Thyroid gland (tissue), 4 donors: ENCODE results near the gene FLCN. TPM values are rescaled to one million over a fixed set of nuclear protein-coding genes. Genes with fewer than 3 reads are reported as not detected.

Experiments used
- DNase-seq, 2 donors: peaks; one replicate each; pipeline ENCODE4 v3.0.0-alpha.2; 2019
- H3K27ac ChIP-seq, 3 donors: fragments of 200-600 bp; sonication (generic); 1 replicate in 2 of 3; 2 replicates in 1 of 3; pipeline ENCODE4 v1.5.1; 2016 to 2019; ENCODE audit warnings: mild to moderate bottlenecking in 1 of 3, moderate library complexity in 1 of 3
- H3K27me3 ChIP-seq: fragments of 200-600 bp; sonication (generic); one replicate; pipeline ENCODE4 v1.5.1; 2019
- H3K36me3 ChIP-seq, 2 donors: fragments of 200-600 bp; sonication (generic); one replicate each; pipeline ENCODE4 v1.5.1; 2016 to 2019
- H3K4me1 ChIP-seq, 2 donors: fragments of 200-600 bp; sonication (generic); one replicate each; pipeline ENCODE4 v1.5.1; 2017 to 2019
- H3K4me3 ChIP-seq, 3 donors: fragments of 200-600 bp; sonication (generic); replicated peaks in 1 of 3; 1 replicate in 2 of 3; 2 replicates in 1 of 3; pipeline ENCODE4 v1.5.1; 2016; ENCODE audit warnings: mild to moderate bottlenecking in 1 of 3
- H3K9me3 ChIP-seq: fragments of 200-600 bp; sonication (generic); one replicate; pipeline ENCODE4 v1.5.1; 2017
- POLR2A ChIP-seq, 2 donors: fragments of 450-650 bp; IDR thresholded peaks; one replicate each; pipeline ENCODE4 v1.6.1; 2017; ENCODE audit warnings: antibody characterized with exemption in 2 of 2, mild to moderate bottlenecking in 2 of 2, moderate library complexity in 1 of 2
- WGBS, 2 donors: methylation state at CpG; one replicate each; pipeline ENCODE4 v1.1.5; 2017; 5-methylcytosine and 5-hydroxymethylcytosine counted together
- intact Hi-C: fragments of 100-400 bp; cut with DNase I; formaldehyde crosslinking; loops from one replicate; pipeline ENCODE4 v1.15.1; 2023
- total RNA-seq, 4 donors: library from RNA; depleted of rRNA; stranded (reverse); fragments of >200 nt; gene quantifications; one replicate each; pipeline ENCODE4 v1.2.3, GENCODE V29; 2016
- TF ChIP-seq, protein P1 (sequence below), 6 experiments: fragments of 200-600 bp in 3 of 6; fragments of 450-650 bp in 3 of 6; sonication (generic) in 3 of 6; IDR thresholded peaks; one replicate each; pipeline ENCODE4 v1.5.1; 2016 to 2019; ENCODE audit warnings: antibody characterized with exemption in 6 of 6, mild to moderate bottlenecking in 2 of 6, inconsistent platforms in 1 of 6, moderate library complexity in 1 of 6

FLCN gene
- total RNA-seq, 4 donors from 2014 or later, result 61.5 to 79.7 (median 68.2) TPM

DNA sequence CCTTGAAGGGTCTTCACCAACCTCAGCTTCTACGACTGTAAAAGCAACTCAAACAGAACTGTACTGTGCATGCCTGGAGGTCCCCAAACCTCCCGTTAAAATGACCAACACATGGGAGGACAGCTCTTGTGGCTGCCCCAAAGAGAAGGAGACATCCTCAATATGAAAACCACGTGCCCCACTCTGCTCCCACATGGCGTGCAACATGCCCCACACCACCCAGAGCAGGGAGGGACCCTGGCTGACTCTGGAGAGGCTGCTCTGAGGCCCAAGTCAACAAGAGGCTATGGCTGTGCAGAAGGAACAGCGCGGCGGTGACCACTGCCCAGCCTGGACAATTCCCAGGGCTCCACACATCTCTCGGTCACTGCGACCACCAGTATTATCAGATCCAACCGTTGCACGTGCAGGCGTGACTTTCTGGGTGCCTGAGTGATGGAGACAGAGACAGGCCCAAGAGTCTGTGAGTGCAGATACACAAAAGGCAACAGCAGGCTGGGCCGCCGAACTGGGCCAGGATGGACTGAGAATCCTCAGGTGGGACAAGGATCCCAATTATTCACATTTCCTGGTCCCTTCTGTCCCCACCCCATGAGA lies 32.2 kb downstream of the FLCN start:
- Histone ChIP-seq H3K27ac (no peak overlapping the region), H3K9me3 (no peaks in the 10 kb centered on the region), H3K27me3 (no peaks in the 10 kb centered on the region), H3K4me1 (peaks cover 11 to 26% of the 10 kb centered on the region in 2 donors), H3K36me3 (no peaks in the 10 kb centered on the region), H3K4me3 (peak overlapping the region in 1 of 3 donors; percentile 50)
- intact Hi-C loops, result no loop called here
- DNase-seq, result no peak
- WGBS, 2 donors, result 78 to 79% methylated on average over 7 to 8 of the region's 14 CpGs
- TF ChIP-seq, protein P1, sequence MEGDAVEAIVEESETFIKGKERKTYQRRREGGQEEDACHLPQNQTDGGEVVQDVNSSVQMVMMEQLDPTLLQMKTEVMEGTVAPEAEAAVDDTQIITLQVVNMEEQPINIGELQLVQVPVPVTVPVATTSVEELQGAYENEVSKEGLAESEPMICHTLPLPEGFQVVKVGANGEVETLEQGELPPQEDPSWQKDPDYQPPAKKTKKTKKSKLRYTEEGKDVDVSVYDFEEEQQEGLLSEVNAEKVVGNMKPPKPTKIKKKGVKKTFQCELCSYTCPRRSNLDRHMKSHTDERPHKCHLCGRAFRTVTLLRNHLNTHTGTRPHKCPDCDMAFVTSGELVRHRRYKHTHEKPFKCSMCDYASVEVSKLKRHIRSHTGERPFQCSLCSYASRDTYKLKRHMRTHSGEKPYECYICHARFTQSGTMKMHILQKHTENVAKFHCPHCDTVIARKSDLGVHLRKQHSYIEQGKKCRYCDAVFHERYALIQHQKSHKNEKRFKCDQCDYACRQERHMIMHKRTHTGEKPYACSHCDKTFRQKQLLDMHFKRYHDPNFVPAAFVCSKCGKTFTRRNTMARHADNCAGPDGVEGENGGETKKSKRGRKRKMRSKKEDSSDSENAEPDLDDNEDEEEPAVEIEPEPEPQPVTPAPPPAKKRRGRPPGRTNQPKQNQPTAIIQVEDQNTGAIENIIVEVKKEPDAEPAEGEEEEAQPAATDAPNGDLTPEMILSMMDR (IDR thresholded peaks at IDR 0.05), result no peak
- TF ChIP-seq POLR2A (IDR thresholded peaks at IDR 0.05), result no peak

DNA sequence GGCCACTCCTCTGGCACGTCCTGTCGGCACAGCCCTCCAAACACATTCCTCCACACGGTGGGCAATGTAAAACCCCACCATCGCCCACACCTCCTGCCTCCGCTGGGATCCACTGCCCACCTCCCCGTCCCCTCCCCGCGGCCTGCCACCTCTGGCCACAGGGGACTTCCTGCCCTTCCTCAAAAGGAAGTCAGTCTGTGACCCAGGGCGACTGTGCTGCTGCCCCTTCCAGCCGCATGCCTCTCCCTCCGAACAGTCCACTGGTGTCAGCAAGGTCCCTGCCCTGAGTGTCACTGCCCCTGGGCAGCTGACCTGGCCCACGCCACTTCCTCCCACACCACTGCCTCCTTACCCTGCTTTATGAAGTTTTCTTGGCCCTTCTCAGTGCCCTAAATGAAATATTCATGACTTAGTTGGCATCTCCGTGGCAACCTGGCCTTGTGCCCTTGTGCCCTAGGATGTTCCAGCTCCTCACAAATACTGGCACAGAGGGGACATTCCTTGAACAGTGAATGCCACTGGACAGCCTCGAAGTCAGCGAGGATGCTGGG lies 32.9 kb downstream of the FLCN start:
- H3K9me3 ChIP-seq, result no peaks in the 10 kb centered on the region
- intact Hi-C loops, result no loop called here
- no peak overlapping the region for H3K27ac ChIP-seq
- no peaks in the 10 kb centered on the region for H3K27me3 ChIP-seq
- no peak overlapping the region for H3K4me3 ChIP-seq
- WGBS, 2 donors, result 81 to 83% methylated on average over 13 to 15 of the region's 15 CpGs
- peak in 1 of 2 donors; percentile 58 for DNase-seq
- H3K4me1 ChIP-seq, result peaks cover 11 to 26% of the 10 kb centered on the region in 2 donors
- H3K36me3 ChIP-seq, result no peaks in the 10 kb centered on the region
- TF ChIP-seq, protein P1 (IDR thresholded peaks at IDR 0.05), result no peak
- no peak for TF ChIP-seq POLR2A (IDR thresholded peaks at IDR 0.05)

DNA sequence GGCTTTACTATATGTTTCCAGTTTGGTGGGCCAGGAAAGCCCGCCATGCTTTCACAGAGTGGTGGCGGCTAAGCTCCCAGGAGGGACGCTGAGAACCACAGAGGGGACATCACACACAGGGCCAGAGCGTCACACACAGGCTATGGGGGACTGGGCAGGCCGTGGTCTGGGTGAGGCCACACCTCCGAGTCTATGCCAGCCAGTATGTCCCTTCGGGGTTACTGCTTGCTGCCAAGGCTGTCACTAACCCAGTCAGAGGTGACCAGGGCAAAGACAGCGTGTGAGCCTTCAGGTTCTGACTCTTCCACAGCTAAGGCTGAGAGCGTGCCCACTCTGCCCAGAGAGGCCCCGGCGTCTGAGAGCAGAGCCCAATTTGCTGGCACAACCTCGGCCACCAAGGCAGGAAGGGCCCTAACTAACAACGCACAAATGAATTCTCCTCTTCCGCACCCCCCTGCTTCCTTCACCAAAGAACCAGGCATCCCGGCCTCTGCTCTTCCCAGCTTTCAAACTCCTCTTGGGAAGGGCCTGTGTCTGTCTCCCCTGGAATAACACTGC lies 33.7 kb downstream of the FLCN start:
- Histone ChIP-seq H3K27me3 (no peaks in the 10 kb centered on the region), H3K27ac (no peak overlapping the region), H3K9me3 (no peaks in the 10 kb centered on the region), H3K36me3 (no peaks in the 10 kb centered on the region), H3K4me3 (no peak overlapping the region), H3K4me1 (peaks cover 11 to 26% of the 10 kb centered on the region in 2 donors)
- WGBS, 2 donors, result 87 to 94% methylated on average over 8 to 10 of the region's 15 CpGs
- no peak for DNase-seq
- TF ChIP-seq, protein P1 (IDR thresholded peaks at IDR 0.05), result no peak
- TF ChIP-seq POLR2A (IDR thresholded peaks at IDR 0.05), result no peak
- intact Hi-C loops, result no loop called here

DNA sequence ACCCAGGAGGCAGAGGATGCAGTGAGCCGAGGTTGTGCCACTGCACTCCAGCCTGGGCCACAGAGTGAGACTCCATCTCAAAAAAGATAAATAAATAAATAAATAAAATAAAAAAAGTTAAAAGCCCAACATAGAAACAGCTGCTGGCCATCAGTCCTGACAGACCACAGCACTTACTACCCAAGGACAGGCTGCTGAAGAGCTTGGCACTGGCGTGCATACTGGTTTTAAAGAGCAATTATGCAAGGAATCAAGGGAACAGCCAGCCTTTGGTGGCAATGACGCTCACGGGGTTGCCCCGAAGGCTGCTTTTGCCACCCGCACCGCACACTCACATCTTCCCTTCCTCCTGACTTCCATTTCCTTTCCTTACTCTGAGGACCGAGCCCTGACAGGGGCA lies 35.1 kb downstream of the FLCN start:
- DNase-seq, result no peak
- Histone ChIP-seq H3K4me1 (peaks cover 11 to 26% of the 10 kb centered on the region in 2 donors), H3K36me3 (no peaks in the 10 kb centered on the region), H3K27ac (no peak overlapping the region), H3K9me3 (no peaks in the 10 kb centered on the region), H3K27me3 (no peaks in the 10 kb centered on the region), H3K4me3 (no peak overlapping the region)
- 91 to 99% methylated on average over 8 of the region's 8 CpGs for WGBS, 2 donors
- TF ChIP-seq, protein P1 (IDR thresholded peaks at IDR 0.05), result no peak
- no peak for TF ChIP-seq POLR2A (IDR thresholded peaks at IDR 0.05)
- intact Hi-C loops, result no loop called here

DNA sequence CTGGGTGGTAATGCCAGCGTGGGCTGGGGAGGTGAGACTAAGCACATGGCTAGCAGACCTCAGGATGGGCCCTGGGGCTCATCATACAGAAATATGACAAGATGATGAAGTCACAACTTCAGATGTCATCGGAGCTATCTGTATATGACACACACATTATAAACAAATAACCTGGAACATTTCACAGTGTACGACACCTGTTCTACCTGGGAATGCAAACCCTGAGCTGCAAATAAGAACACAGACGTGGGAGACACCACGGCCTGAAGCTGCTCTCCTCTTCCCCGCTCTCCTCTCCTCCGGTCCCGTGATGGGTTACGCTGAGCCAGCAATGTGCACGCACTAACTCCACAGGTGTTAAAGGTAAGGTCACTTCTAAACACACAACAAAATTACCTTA lies 35.7 kb downstream of the FLCN start:
- Histone ChIP-seq H3K36me3 (no peaks in the 10 kb centered on the region), H3K27me3 (no peaks in the 10 kb centered on the region), H3K9me3 (no peaks in the 10 kb centered on the region), H3K4me1 (peaks cover 11 to 25% of the 10 kb centered on the region in 2 donors), H3K27ac (no peak overlapping the region), H3K4me3 (no peak overlapping the region)
- DNase-seq, result no peak
- intact Hi-C loops, result no loop called here
- TF ChIP-seq, protein P1 (IDR thresholded peaks at IDR 0.05), result no peak
- TF ChIP-seq POLR2A (IDR thresholded peaks at IDR 0.05), result no peak
- 86 to 92% methylated on average over 10 of the region's 10 CpGs for WGBS, 2 donors
